Suprapubic skin (tissue), 4 donors: Measurements from ENCODE around the gene AKAP1. TPM values are rescaled to one million over a fixed set of nuclear protein-coding genes. Genes with fewer than 3 reads are reported as not detected.

Source experiments
- DNase-seq, 2 donors: peaks; one replicate each; pipeline ENCODE4 v3.0.0-alpha.2; 2019; ENCODE audit warnings: low spot score in 2 of 2
- H3K27ac ChIP-seq: fragments of 200-600 bp; sonication (generic); one replicate; pipeline ENCODE4 v1.5.1; 2019
- H3K27me3 ChIP-seq: fragments of 200-600 bp; sonication (generic); one replicate; pipeline ENCODE4 v1.5.1; 2019
- H3K36me3 ChIP-seq: fragments of 200-600 bp; sonication (generic); one replicate; pipeline ENCODE4 v1.5.1; 2019
- H3K4me1 ChIP-seq: fragments of 200-600 bp; sonication (generic); one replicate; pipeline ENCODE4 v1.5.1; 2019
- H3K4me3 ChIP-seq: fragments of 200-600 bp; sonication (generic); one replicate; pipeline ENCODE4 v1.5.1; 2019; ENCODE audit warnings: mild to moderate bottlenecking
- H3K9me3 ChIP-seq: fragments of 200-600 bp; sonication (generic); one replicate; pipeline ENCODE4 v1.5.1; 2019
- EP300 ChIP-seq: sonication (generic); formaldehyde crosslinking; IDR thresholded peaks from one replicate; pipeline ENCODE4 v1.6.1; 2017; ENCODE audit warnings: antibody characterized with exemption
- POLR2A ChIP-seq, 2 donors: fragments of 450-650 bp; IDR thresholded peaks; one replicate each; pipeline ENCODE4 v1.6.1; 2017; ENCODE audit warnings: antibody characterized with exemption in 2 of 2, mild to moderate bottlenecking in 2 of 2, moderate library complexity in 2 of 2
- POLR2AphosphoS5 ChIP-seq, 3 donors: sonication (generic); formaldehyde crosslinking; IDR thresholded peaks; one replicate each; pipeline ENCODE4 v1.6.1; 2017; ENCODE audit warnings: antibody characterized with exemption in 3 of 3
- WGBS: methylation state at CpG from one replicate; pipeline ENCODE4 v1.1.5; 2018; 5-methylcytosine and 5-hydroxymethylcytosine counted together
- total RNA-seq, 4 donors: library from RNA; depleted of rRNA; stranded (reverse); fragments of >200 nt; gene quantifications; one replicate each; pipeline ENCODE4 v1.1.0, GENCODE V29; 2016
- TF ChIP-seq, protein P1 (sequence below), 2 donors: fragments of 200-600 bp in 1 of 2; fragments of 450-650 bp in 1 of 2; sonication (generic) in 1 of 2; IDR thresholded peaks; one replicate each; pipeline ENCODE4 v1.5.1; 2016 to 2019; ENCODE audit warnings: antibody characterized with exemption in 2 of 2, mild to moderate bottlenecking in 1 of 2, moderate library complexity in 1 of 2

Gene AKAP1
- total RNA-seq, 4 donors from 2014 or later = 50.1 to 76.2 (median 56.4) TPM

DNA sequence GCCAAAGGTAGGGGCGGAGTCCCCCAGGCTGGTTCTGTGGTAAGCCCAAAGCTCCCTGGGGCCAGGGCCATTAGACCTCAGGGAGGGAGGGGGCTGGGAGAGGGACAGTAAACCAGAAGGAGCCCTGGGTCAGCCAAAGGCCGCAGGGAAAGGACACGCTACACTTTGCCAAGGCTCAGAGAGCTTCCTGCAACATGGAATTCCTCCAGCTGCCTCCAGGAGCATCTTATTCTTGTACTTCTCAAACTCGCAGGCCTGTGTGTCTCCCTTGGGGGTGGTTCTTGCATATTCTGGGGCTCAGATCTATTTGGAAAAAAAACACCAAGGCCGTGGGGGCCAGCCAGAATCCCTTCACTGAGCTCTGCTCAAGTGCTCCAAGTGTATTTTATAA lies 25.1 kb downstream of the AKAP1 start:
- no peaks in the 10 kb centered on the region for H3K9me3 ChIP-seq
- no peak for TF ChIP-seq POLR2AphosphoS5 (IDR thresholded peaks at IDR 0.05)
- no peak for TF ChIP-seq EP300
- TF ChIP-seq, protein P1, sequence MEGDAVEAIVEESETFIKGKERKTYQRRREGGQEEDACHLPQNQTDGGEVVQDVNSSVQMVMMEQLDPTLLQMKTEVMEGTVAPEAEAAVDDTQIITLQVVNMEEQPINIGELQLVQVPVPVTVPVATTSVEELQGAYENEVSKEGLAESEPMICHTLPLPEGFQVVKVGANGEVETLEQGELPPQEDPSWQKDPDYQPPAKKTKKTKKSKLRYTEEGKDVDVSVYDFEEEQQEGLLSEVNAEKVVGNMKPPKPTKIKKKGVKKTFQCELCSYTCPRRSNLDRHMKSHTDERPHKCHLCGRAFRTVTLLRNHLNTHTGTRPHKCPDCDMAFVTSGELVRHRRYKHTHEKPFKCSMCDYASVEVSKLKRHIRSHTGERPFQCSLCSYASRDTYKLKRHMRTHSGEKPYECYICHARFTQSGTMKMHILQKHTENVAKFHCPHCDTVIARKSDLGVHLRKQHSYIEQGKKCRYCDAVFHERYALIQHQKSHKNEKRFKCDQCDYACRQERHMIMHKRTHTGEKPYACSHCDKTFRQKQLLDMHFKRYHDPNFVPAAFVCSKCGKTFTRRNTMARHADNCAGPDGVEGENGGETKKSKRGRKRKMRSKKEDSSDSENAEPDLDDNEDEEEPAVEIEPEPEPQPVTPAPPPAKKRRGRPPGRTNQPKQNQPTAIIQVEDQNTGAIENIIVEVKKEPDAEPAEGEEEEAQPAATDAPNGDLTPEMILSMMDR (IDR thresholded peaks at IDR 0.05) = no peak
- TF ChIP-seq POLR2A (IDR thresholded peaks at IDR 0.05) = no peak
- WGBS = 35% methylated on average over 5 of the region's 5 CpGs
- H3K27ac ChIP-seq = peak overlapping the region; percentile 80
- no peak for DNase-seq
- no peak overlapping the region for H3K4me3 ChIP-seq
- no peaks in the 10 kb centered on the region for H3K27me3 ChIP-seq
- peaks cover 46% of the 10 kb centered on the region for H3K4me1 ChIP-seq
- H3K36me3 ChIP-seq = peaks cover 24% of the 10 kb centered on the region

DNA sequence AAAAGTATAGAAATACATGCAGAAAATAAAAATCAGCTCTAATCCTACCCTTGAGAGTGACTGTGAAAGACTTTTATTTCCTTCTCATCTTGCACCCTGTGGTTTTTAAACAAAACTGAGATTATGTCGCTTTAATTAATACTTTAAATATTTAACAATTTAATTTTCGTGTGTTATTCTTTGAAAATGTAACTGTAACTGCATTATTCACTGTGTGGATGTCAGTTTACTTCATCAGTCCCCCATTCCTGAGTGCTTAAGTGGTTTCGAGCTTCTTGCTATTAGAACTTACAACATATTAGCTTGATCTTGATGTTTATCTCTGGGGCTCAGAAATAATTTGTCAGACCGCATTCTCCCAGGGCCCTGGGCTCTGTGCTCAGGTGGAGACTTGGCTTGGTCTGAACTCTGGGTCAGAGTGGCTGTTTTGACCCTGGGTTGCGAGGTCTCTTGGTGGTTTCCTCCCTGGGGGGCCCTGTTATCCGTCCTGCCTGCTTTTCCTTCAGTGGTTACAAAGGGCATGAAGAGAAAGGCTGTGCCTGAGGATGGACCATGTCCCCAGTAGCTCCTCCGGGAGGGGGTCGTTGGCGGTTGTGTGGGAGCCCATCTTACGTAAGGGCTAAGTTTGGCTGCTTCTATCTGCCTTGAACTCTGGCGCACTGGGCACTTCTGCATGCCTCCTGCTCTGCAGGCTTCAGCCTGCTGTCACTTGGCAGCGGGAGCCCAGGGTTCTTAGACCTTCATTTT lies 25.7 kb downstream of the AKAP1 start:
- Histone ChIP-seq H3K36me3 (peaks cover 30% of the 10 kb centered on the region), H3K9me3 (no peaks in the 10 kb centered on the region), H3K4me3 (no peak overlapping the region), H3K4me1 (peaks cover 46% of the 10 kb centered on the region), H3K27ac (peak overlapping the region; percentile 80), H3K27me3 (no peaks in the 10 kb centered on the region)
- DNase-seq = no peak
- WGBS = 73% methylated on average over 9 of the region's 12 CpGs
- TF ChIP-seq POLR2A (IDR thresholded peaks at IDR 0.05) (no peak), EP300 (no peak), POLR2AphosphoS5 (IDR thresholded peaks at IDR 0.05) (no peak)
- TF ChIP-seq, protein P1 (IDR thresholded peaks at IDR 0.05) = no peak

DNA sequence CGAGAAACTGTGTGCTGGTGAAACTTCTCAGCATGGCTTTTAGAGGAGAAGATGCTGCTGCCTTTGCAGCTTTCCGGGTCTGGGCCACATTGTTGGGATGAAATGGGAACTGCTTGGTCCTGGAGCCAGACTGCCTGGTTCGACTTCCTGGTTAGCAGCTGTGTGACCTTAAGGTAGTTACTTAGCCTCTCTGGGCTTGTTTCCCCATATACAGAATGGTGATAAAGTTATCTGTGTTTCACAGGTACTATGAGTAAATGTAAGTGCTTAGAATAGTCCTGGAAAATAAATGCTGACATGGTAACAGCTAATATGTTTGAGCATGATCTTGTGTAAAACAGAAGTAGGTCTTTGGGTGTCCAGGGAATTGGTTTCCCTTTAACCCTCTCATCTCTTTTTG lies 26.3 kb downstream of the AKAP1 start:
- WGBS = 88% methylated on average over 3 of the region's 3 CpGs
- TF ChIP-seq POLR2AphosphoS5 (IDR thresholded peaks at IDR 0.05) (no peak), EP300 (no peak), POLR2A (IDR thresholded peaks at IDR 0.05) (no peak)
- TF ChIP-seq, protein P1 (IDR thresholded peaks at IDR 0.05) = no peak
- H3K4me3 ChIP-seq = no peak overlapping the region
- no peak for DNase-seq
- no peaks in the 10 kb centered on the region for H3K27me3 ChIP-seq
- peaks cover 46% of the 10 kb centered on the region for H3K4me1 ChIP-seq
- no peaks in the 10 kb centered on the region for H3K9me3 ChIP-seq
- peaks cover 36% of the 10 kb centered on the region for H3K36me3 ChIP-seq
- no peak overlapping the region for H3K27ac ChIP-seq

DNA sequence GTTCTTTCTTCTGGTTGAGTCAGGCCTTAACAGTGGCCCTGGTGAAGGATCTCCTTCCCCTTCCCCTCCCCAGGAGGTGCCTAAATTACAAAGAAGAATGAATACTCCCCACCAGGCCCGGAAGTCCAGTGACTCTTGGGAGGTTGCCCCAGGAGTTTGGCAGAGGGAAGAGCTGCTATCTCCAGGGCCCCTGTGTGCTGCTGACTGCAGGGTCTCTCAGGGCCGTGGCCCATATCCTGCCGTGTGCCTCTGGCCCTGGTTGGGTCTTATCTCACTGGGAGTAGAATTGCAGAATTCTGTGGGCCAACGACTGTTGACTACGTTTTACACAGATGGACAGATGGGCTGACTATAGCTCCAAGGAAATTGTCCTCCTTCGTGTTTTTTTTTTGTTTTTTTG lies 28.0 kb downstream of the AKAP1 start:
- Histone ChIP-seq H3K27me3 (no peaks in the 10 kb centered on the region), H3K9me3 (no peaks in the 10 kb centered on the region), H3K27ac (no peak overlapping the region), H3K4me1 (peaks cover 36% of the 10 kb centered on the region), H3K36me3 (peaks cover 52% of the 10 kb centered on the region), H3K4me3 (no peak overlapping the region)
- 92% methylated on average over 6 of the region's 6 CpGs for WGBS
- TF ChIP-seq EP300 = no peak
- no peak for TF ChIP-seq POLR2AphosphoS5 (IDR thresholded peaks at IDR 0.05)
- TF ChIP-seq, protein P1 (IDR thresholded peaks at IDR 0.05) = no peak
- TF ChIP-seq POLR2A (IDR thresholded peaks at IDR 0.05) = no peak
- DNase-seq = no peak

DNA sequence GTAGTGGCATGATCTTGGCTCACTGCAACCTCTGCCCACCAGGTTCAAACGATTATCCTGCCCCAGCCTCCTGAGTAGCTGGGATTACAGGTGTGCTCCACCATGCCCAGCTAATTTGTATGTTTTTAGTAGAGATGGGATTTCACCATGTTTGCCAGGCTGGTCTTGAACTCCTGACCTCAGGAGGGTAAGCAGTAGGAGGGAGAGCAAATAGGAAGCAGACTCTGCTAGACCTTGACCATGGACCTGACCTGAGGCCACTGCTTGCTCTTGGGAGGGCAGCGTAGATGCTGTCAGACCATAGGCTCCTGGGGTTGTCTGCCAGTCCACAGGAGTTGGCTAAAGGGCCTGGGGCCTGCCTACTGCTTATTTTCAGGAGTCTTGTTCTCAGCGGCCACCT lies 28.6 kb downstream of the AKAP1 start:
- peaks cover 29% of the 10 kb centered on the region for H3K4me1 ChIP-seq
- H3K4me3 ChIP-seq = no peak overlapping the region
- no peak for DNase-seq
- H3K27ac ChIP-seq = no peak overlapping the region
- no peaks in the 10 kb centered on the region for H3K9me3 ChIP-seq
- 100% methylated on average over 3 of the region's 3 CpGs for WGBS
- H3K36me3 ChIP-seq = peaks cover 59% of the 10 kb centered on the region
- no peaks in the 10 kb centered on the region for H3K27me3 ChIP-seq
- TF ChIP-seq, protein P1 (IDR thresholded peaks at IDR 0.05) = no peak
- TF ChIP-seq EP300 (no peak), POLR2A (IDR thresholded peaks at IDR 0.05) (no peak), POLR2AphosphoS5 (IDR thresholded peaks at IDR 0.05) (no peak)
